Measurements from ENCODE around the gene ITPR1.

GRCh38 chr3:4712109-4712508, 219.0 kb downstream of the ITPR1 start:
- TF ChIP-seq SUZ12 (IDR thresholded peaks at IDR 0.05; ENCODE audit: extremely low read depth, insufficient read depth, insufficient read length) (no peak), ZNF274 (IDR thresholded peaks at IDR 0.05; ENCODE audit: low read depth, low read length) (no peak)
